Fibroblast of the aortic adventitia (primary cell): ENCODE data around the gene HHIP. TPM values are rescaled to one million over a fixed set of nuclear protein-coding genes. Genes with fewer than 3 reads are reported as not detected.

Experiments
- DNase-seq: peaks from one replicate; pipeline ENCODE4 v3.0.0-alpha.2; 2010; ENCODE audit warnings: low read depth
- H3K4me3 ChIP-seq: 2 replicates; pipeline ENCODE4 v1.5.1; 2011; ENCODE audit warnings: low read depth, mild to moderate bottlenecking, control low read depth, low read length, moderate library complexity
- total RNA-seq: library from RNA; depleted of rRNA; stranded (reverse); fragments of >200 nt; gene quantifications from 2 replicates; pipeline ENCODE4 v1.2.3, GENCODE V29; 2012; ENCODE audit warnings: low replicate concordance
- TF ChIP-seq, protein P1 (sequence below): IDR thresholded peaks from 2 replicates; pipeline ENCODE4 v1.5.1; 2011; ENCODE audit warnings: mild to moderate bottlenecking, low read length, control low read depth, inconsistent platforms; ENCODE audit not compliant: insufficient read depth

HHIP gene
- total RNA-seq, 1 donor = 16.0 TPM

DNA sequence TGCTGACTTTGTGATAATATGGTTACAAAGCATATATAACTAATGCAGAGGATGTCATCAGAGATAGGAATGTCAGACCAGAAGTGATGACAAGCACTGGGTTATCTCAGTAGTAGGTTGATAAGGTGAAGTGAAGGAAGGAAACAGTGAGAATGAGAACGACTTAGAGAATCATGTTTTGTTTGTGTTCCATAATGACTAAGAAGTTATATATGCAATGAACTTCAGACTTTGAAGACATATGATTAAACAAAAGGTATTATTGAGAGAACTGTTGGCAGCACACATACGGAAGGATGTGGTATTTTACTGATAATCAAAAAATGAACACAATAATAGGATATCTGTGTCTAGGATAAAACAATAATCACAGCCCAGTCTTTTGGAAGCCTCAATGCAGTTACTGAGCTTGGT is 18.3 kb upstream of the HHIP start:
- TF ChIP-seq, protein P1, sequence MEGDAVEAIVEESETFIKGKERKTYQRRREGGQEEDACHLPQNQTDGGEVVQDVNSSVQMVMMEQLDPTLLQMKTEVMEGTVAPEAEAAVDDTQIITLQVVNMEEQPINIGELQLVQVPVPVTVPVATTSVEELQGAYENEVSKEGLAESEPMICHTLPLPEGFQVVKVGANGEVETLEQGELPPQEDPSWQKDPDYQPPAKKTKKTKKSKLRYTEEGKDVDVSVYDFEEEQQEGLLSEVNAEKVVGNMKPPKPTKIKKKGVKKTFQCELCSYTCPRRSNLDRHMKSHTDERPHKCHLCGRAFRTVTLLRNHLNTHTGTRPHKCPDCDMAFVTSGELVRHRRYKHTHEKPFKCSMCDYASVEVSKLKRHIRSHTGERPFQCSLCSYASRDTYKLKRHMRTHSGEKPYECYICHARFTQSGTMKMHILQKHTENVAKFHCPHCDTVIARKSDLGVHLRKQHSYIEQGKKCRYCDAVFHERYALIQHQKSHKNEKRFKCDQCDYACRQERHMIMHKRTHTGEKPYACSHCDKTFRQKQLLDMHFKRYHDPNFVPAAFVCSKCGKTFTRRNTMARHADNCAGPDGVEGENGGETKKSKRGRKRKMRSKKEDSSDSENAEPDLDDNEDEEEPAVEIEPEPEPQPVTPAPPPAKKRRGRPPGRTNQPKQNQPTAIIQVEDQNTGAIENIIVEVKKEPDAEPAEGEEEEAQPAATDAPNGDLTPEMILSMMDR = no peak
- DNase-seq = peak; percentile 83
- H3K4me3 ChIP-seq = no peak overlapping the region

DNA sequence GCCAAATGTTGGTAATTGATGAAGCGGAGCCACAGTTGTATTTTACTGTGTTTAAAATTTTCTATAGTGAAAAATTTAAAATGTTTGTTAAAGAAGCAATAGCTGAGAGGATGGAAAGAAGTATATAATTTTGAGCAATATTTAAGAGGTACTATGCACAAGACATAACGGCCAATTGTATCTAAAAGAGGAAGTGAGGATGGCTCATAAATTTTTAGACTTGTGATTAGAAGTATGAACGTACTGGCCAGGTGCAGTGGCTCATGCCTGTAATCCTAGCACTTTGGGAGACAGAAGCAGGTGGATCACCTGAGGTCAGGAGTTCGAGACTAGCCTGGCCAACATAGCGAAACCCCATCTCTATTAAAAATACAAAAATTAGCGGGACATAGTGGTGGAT is 12.7 kb upstream of the HHIP start:
- no peak overlapping the region for H3K4me3 ChIP-seq
- DNase-seq = no peak
- TF ChIP-seq, protein P1 = no peak

DNA sequence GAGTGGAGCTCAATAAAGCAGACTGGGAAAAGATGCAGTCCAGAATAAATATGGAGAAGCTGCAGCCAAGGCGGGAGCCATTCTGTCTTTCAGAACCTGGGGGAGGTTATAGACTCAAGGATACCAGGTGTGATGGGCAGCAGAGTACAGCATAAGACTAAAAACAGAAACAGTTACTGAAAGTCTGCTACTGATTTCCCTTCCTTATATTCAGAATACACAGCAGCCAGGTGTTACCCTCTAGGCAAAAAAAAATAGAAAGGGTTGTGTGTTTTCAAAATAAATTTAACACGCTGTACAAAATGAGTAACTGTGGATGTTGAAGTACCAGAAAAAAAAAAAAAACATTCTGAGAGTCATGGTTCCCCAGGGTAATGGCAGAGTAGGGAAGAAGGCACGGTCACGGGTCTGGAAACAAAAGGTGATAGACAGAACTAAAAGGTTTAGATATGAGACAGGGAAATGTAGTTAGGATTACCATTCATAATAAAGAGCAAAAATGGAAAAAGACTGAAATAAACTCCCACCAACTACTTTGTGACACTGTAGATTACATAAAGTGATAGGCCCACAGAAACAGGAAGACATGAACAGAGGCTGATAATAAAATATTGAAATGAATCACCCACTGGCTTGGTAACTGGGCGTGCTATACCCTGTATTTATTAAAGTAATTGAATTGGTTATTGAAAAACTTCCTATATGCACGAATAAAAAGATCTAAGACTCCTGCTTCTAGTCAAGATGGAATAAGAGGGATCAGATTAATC is 10.8 kb upstream of the HHIP start:
- TF ChIP-seq, protein P1 = no peak
- DNase-seq = no peak
- H3K4me3 ChIP-seq = no peak overlapping the region

DNA sequence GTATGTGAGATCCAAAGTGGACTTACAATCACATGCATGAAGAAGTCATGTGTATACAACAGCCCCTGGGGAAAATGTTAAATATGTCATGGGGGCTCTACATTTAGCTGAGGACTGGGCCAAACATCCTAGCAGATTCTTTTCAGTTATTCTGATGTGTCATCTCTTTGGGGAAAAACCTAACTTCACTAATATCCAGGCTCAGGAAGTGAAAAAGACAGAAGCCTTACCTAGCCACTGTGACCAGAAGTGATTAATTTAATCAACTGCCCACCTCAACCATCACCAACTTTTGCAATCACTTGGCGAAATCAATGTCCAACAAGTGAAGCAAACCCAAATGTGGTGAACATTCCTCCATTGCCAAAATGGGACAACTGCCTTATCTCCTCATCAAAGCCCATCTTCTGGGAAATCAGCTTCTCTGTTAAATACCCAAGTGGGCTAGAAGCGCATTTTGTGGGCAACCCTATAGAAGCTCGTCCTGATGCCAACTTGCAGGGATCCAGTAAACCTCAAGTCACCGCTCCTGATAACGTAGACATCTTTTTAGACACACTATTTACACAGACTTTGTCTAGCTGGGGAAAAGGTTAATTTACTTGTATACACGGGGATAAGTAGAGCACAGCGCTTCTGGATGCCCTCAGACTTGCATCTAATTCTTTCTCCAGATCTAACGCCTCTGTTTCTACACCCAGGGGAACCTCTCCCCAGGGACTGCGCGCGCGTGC is 1.4 kb upstream of the HHIP start:
- peak; percentile 37 for DNase-seq
- H3K4me3 ChIP-seq = peak overlapping the region; percentile 92

DNA sequence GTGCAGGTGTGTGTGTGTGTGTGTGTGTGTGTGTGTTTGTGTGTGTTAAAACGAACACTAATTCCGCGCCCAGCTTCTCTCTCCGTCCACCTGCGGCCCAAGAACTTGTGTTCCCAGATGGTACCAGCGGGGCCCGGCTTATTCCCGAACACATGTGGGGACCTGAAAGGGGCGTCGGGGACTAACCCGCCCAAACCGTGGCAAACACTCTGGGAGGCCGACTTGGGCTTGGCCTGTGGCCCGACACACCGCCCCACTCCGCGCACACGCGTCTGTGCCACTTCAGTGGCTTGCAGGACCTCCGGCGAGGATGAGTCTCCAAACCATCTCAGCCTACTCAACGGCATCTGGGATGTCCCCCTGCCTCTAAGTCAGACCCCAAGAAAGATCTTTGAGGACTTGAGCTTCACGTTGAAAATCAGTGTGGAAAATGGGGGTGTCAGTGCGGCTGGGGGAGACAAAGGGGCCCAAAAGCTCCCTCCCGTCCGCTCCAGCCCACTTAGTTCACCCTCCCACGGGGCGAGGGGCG is 790 bp upstream of the HHIP start:
- peak overlapping the region; percentile 92 for H3K4me3 ChIP-seq
- peak; percentile 44 for DNase-seq
- TF ChIP-seq, protein P1 = no peak

More for the DNA sequence above, 1.4 kb upstream of the HHIP start:
- TF ChIP-seq, protein P1 = no peak

DNA sequence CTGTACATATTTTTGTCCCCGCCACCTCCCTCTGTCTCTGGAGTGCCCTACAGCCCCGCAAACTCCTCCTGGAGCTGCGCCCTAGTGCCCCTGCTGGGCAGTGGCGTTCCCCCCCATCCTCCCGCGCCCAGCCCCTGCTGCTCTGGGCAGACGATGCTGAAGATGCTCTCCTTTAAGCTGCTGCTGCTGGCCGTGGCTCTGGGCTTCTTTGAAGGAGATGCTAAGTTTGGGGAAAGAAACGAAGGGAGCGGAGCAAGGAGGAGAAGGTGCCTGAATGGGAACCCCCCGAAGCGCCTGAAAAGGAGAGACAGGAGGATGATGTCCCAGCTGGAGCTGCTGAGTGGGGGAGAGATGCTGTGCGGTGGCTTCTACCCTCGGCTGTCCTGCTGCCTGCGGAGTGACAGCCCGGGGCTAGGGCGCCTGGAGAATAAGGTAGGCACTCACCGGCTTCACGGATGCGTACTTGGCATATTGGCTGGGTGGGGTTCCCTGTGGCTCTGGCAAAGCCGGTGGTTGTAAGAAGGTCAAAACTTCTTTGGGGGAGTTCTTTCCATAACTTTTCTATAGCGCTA is 653 bp downstream of the HHIP start:
- TF ChIP-seq, protein P1 = peak; percentile 40
- peak; percentile 35 for DNase-seq
- peak overlapping the region; percentile 92 for H3K4me3 ChIP-seq
